H1 (cell line): Measurements from ENCODE around the gene AFG1L. TPM values are rescaled to one million over a fixed set of nuclear protein-coding genes. Genes with fewer than 3 reads are reported as not detected.
A peak's percentile ranks its signal among the peaks of the same experiment; 100 is the strongest.

Experiments used
- CTCF ChIA-PET: fragments of 300-600 bp; sonication (Branson Sonifier 250); formaldehyde crosslinking; loops from one replicate; lab custom pipeline; 2021; ENCODE audit not compliant: partially characterized antibody; lab: Charles Lee
- POLR2A ChIA-PET: fragments of 300-600 bp; sonication (Branson Sonifier 250); formaldehyde crosslinking; loops from one replicate; lab custom pipeline; 2021; ENCODE audit warnings: inconsistent platforms; ENCODE audit not compliant: partially characterized antibody; lab: Charles Lee
- DNase-seq, 2 experiments: peaks; one replicate each; pipeline versions ENCODE4 v3.0.0 to v3.0.0-alpha.2; 2010 to 2022; ENCODE audit warnings: low spot score in 2 of 2, low read depth in 1 of 2, mixed read lengths in 1 of 2
- FAIRE-seq: peaks from 2 replicates; lab custom pipeline; 2011; peaks lifted over from hg19 to GRCh38; lab: Jason Lieb, UNC
- H2AFZ ChIP-seq: 2 replicates; pipeline ENCODE4 v1.8.1; 2012; ENCODE audit warnings: low read length, inconsistent platforms
- H2AK5ac ChIP-seq: 2 replicates; pipeline ENCODE4 v1.6.1; 2013; ENCODE audit warnings: low read depth, low read length
- H2BK120ac ChIP-seq: replicated peaks from 2 replicates; pipeline ENCODE3; 2013; ENCODE audit warnings: low read depth, low read length, inconsistent platforms
- H2BK12ac ChIP-seq: 2 replicates; pipeline ENCODE4 v1.6.1; 2013; ENCODE audit warnings: low read depth, low read length
- H2BK15ac ChIP-seq: 2 replicates; pipeline ENCODE4 v1.6.1; 2013; ENCODE audit warnings: low read length
- H2BK20ac ChIP-seq: 2 replicates; pipeline ENCODE4 v1.6.1; 2013; ENCODE audit warnings: low read length
- H2BK5ac ChIP-seq: 2 replicates; pipeline ENCODE4 v1.6.1; 2013; ENCODE audit warnings: low read depth, low read length
- H3K14ac ChIP-seq: 2 replicates; pipeline ENCODE4 v1.6.1; 2013; ENCODE audit warnings: inconsistent platforms; ENCODE audit not compliant: insufficient read length
- H3K18ac ChIP-seq: 2 replicates; pipeline ENCODE4 v1.6.1; 2013; ENCODE audit warnings: low read length; ENCODE audit errors: extremely low read depth
- H3K23ac ChIP-seq: 2 replicates; pipeline ENCODE4 v1.6.1; 2013; ENCODE audit warnings: inconsistent platforms; ENCODE audit not compliant: insufficient read length
- H3K23me2 ChIP-seq: 2 replicates; pipeline ENCODE4 v1.6.1; 2013; ENCODE audit warnings: low read depth, low read length
- H3K27ac ChIP-seq: 2 replicates; pipeline ENCODE4 v1.6.1; 2011; ENCODE audit warnings: low read depth, low read length, inconsistent platforms
- H3K27me3 ChIP-seq, 4 experiments: replicated peaks in 1 of 4; 1 replicate in 1 of 4; 2 replicates in 3 of 4; pipeline versions ENCODE4 v1.6.1 to v1.8.1; 2011 to 2013; ENCODE audit warnings: low read length in 3 of 4, mild to moderate bottlenecking in 3 of 4, inconsistent platforms in 2 of 4, mixed read lengths in 2 of 4, moderate library complexity in 1 of 4; ENCODE audit not compliant: control insufficient read depth in 3 of 4, insufficient read depth in 3 of 4; ENCODE audit errors: extremely low read depth in 1 of 4
- H3K36me3 ChIP-seq, 4 experiments: 2 replicates each; pipeline versions ENCODE4 v1.6.1 to v1.8.1; 2011 to 2013; ENCODE audit warnings: mild to moderate bottlenecking in 4 of 4, low read length in 3 of 4, moderate library complexity in 2 of 4, control low read depth in 1 of 4, inconsistent platforms in 1 of 4; ENCODE audit not compliant: insufficient read depth in 4 of 4, control insufficient read depth in 2 of 4
- H3K4ac ChIP-seq: replicated peaks from 2 replicates; pipeline ENCODE3; 2013; ENCODE audit warnings: low read length, low read depth, mixed read lengths, inconsistent platforms; ENCODE audit not compliant: insufficient read length
- H3K4me1 ChIP-seq, 4 experiments: replicated peaks in 1 of 4; 1 replicate in 1 of 4; 2 replicates in 3 of 4; pipeline versions ENCODE4 v1.6.1 to v1.8.1; 2011 to 2013; ENCODE audit warnings: low read length in 3 of 4, inconsistent platforms in 2 of 4, mixed read lengths in 1 of 4; ENCODE audit not compliant: insufficient read depth in 4 of 4, control insufficient read depth in 3 of 4
- H3K4me2 ChIP-seq, 2 experiments: 2 replicates each; pipeline versions ENCODE4 v1.6.1 to v1.8.1; 2011 to 2013; ENCODE audit warnings: low read depth in 2 of 2, low read length in 2 of 2, control low read depth in 1 of 2, inconsistent platforms in 1 of 2, mild to moderate bottlenecking in 1 of 2; ENCODE audit not compliant: insufficient read depth in 1 of 2
- H3K4me3 ChIP-seq, 4 experiments: fragments of 200-600, 300-600 bp in 1 of 4; sonication (generic), shearing (Covaris generic), sonication (Bioruptor Twin) in 1 of 4; 2 replicates each; pipeline versions ENCODE4 v1.5.1 to v1.8.1; 2011 to 2016; ENCODE audit warnings: low read length in 4 of 4, low read depth in 3 of 4, control low read depth in 2 of 4, inconsistent platforms in 2 of 4, mild to moderate bottlenecking in 2 of 4, mixed read lengths in 1 of 4, moderate library complexity in 1 of 4; ENCODE audit not compliant: insufficient read depth in 2 of 4; ENCODE audit errors: extremely low read depth in 1 of 4
- H3K56ac ChIP-seq: replicated peaks from 2 replicates; pipeline ENCODE3; 2013; ENCODE audit warnings: low read depth, mild to moderate bottlenecking, mixed read lengths, low read length, inconsistent platforms; ENCODE audit not compliant: insufficient read length
- H3K79me1 ChIP-seq: 2 replicates; pipeline ENCODE4 v1.6.1; 2013; ENCODE audit warnings: low read depth, low read length, control low read depth
- H3K79me2 ChIP-seq, 2 experiments: 2 replicates each; pipeline versions ENCODE4 v1.6.1 to v1.8.1; 2012 to 2013; ENCODE audit warnings: low read length in 2 of 2, mild to moderate bottlenecking in 2 of 2, inconsistent platforms in 1 of 2; ENCODE audit not compliant: insufficient read depth in 2 of 2, control insufficient read depth in 1 of 2
- H3K9ac ChIP-seq, 4 experiments: replicated peaks in 1 of 4; 1 replicate in 1 of 4; 2 replicates in 3 of 4; pipeline versions ENCODE4 v1.6.1 to v1.8.1; 2011 to 2013; ENCODE audit warnings: low read depth in 3 of 4, low read length in 3 of 4, control low read depth in 2 of 4, mild to moderate bottlenecking in 2 of 4, moderate library complexity in 2 of 4, inconsistent platforms in 1 of 4; ENCODE audit errors: extremely low read depth in 1 of 4
- H3K9me3 ChIP-seq, 2 experiments: 2 replicates each; pipeline versions ENCODE4 v1.6.1 to v1.8.1; 2012 to 2013; ENCODE audit warnings: mild to moderate bottlenecking in 2 of 2, moderate library complexity in 2 of 2, control low read depth in 1 of 2, inconsistent platforms in 1 of 2, low read depth in 1 of 2, low read length in 1 of 2, mixed read lengths in 1 of 2; ENCODE audit not compliant: insufficient read depth in 2 of 2
- H4K20me1 ChIP-seq, 2 experiments: replicated peaks in 1 of 2; 2 replicates each; pipeline versions ENCODE3 to v1.8.1; 2011 to 2013; ENCODE audit warnings: inconsistent platforms in 2 of 2, low read length in 2 of 2, mild to moderate bottlenecking in 1 of 2; ENCODE audit not compliant: insufficient read depth in 2 of 2, control insufficient read depth in 1 of 2
- H4K5ac ChIP-seq: 2 replicates; pipeline ENCODE4 v1.6.1; 2013; ENCODE audit warnings: low read length, low read depth, mixed read lengths, inconsistent platforms; ENCODE audit not compliant: insufficient read length
- H4K8ac ChIP-seq: 2 replicates; pipeline ENCODE4 v1.8.0; 2013; ENCODE audit warnings: mild to moderate bottlenecking, moderate library complexity, low read length, inconsistent platforms; ENCODE audit not compliant: insufficient read depth; ENCODE audit errors: extremely low read depth
- H4K91ac ChIP-seq: replicated peaks from 2 replicates; pipeline ENCODE3; 2013; ENCODE audit warnings: low read length, mixed read lengths, inconsistent platforms; ENCODE audit not compliant: insufficient read length
- RAD21 ChIP-seq, 2 experiments: IDR thresholded peaks in 1 of 2; conservative IDR thresholded peaks in 1 of 2; 2 replicates each; pipeline ENCODE4 v1.6.1; 2011; ENCODE audit warnings: low read depth in 2 of 2, low read length in 2 of 2, improper control_type of control experiment in 1 of 2, inconsistent platforms in 1 of 2, mild to moderate bottlenecking in 1 of 2, moderate library complexity in 1 of 2
- RXRA ChIP-seq: IDR thresholded peaks from 2 replicates; pipeline ENCODE4 v1.6.1; 2011; ENCODE audit warnings: low read depth, mild to moderate bottlenecking, low read length, moderate library complexity; ENCODE audit not compliant: insufficient read depth
- TAF1 ChIP-seq: IDR thresholded peaks from 2 replicates; pipeline ENCODE4 v1.6.1; 2011; ENCODE audit warnings: mild to moderate bottlenecking, low read depth, low read length
- WGBS, 2 experiments: shearing (Covaris generic) in 1 of 2; methylation state at CpG; one replicate each; pipeline versions ENCODE4 v1.1.6 to v1.1.7; 2013 to 2015; ENCODE audit warnings: low lambda C conversion rate in 2 of 2, mixed read lengths in 2 of 2, inconsistent platforms in 1 of 2, low coverage in 1 of 2, missing lambda C conversion rate in 1 of 2; ENCODE audit not compliant: insufficient replicate concordance in 2 of 2, insufficient coverage in 1 of 2, insufficient read length in 1 of 2; ENCODE audit errors: extremely low coverage in 1 of 2, missing lambda C conversion rate in 1 of 2; 5-methylcytosine and 5-hydroxymethylcytosine counted together
- polyA plus RNA-seq, 7 experiments: library from polyadenylated mRNA; depleted of rRNA in 3 of 7; stranded (reverse) in 5 of 7; unstranded in 2 of 7; fragments of >200 nt in 5 of 7; fragments of 200-250 nt in 2 of 7; gene quantifications; 1 replicate in 5 of 7; 2 replicates in 1 of 7; 4 replicates in 1 of 7; pipeline versions ENCODE4 v1.2.1 to v1.2.3, GENCODE V29; 2011 to 2013; ENCODE audit warnings: missing spikeins in 2 of 7, mixed read lengths in 2 of 7
- total RNA-seq: library from RNA; stranded (reverse); fragmentation: NEBNext Ultra II Directional; extraction: Animal tissue kit (Norgen Biotek cat#: 25700); gene quantifications from 2 replicates; pipeline ENCODE4 v1.2.1, GENCODE V29; 2021
- TF ChIP-seq, protein P1 (sequence below), 3 experiments: IDR thresholded peaks; 1 replicate in 2 of 3; 2 replicates in 1 of 3; pipeline versions ENCODE4 v1.5.1 to v1.6.1; 2011; ENCODE audit warnings: low read length in 3 of 3, mild to moderate bottlenecking in 3 of 3, inconsistent platforms in 2 of 3, low read depth in 1 of 3, moderate library complexity in 1 of 3; ENCODE audit not compliant: insufficient read depth in 1 of 3; ENCODE audit errors: control extremely low read depth in 1 of 3

Gene AFG1L
- total and polyA plus RNA-seq, 2 of the 8 experiments (the other 6 are each of a cell fraction or from before 2014, with no cell fraction given): 0.98 to 5.7 TPM

DNA sequence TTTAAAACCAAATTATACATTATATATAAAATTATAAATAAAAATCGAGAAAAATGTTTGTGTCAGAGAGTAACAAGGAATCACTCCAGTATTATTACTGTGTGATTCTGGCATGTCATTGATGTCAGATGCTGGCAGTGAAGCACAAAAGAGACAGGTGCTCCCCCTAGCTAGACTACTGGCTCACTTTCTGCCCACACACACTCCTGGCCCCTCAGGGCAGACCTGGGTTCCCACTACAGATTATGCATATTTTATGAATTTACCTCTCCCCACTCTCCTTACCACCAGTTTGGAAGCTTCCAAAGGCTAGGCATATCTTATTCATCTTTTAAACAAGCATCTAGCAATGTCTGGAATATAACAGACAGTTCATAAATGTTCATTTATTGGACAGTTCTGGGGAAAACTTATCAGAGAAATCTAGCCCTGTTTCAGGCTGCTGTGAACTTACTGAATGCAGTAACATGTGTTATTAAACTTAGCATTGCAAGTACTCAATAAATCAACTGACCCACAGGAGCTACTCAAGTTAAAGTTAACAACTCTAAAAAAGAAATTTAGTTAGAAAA, 46.8 kb upstream of the AFG1L start:
- Histone ChIP-seq H2AFZ (no peak overlapping the region), H3K9me3 (no peaks in the 10 kb centered on the region), H3K18ac (no peak overlapping the region), H3K14ac (no peak overlapping the region), H2AK5ac (no peak overlapping the region), H3K23ac (no peak overlapping the region), H3K36me3 (no peaks in the 10 kb centered on the region), H3K9ac (no peak overlapping the region), H4K20me1 (no peaks in the 10 kb centered on the region), H2BK120ac (no peak overlapping the region), H4K8ac (no peak overlapping the region), H3K23me2 (no peaks in the 10 kb centered on the region), H3K56ac (no peak overlapping the region), H3K4me2 (no peak overlapping the region), H3K4me1 (no peaks in the 10 kb centered on the region), H3K4ac (no peak overlapping the region), H3K79me2 (peaks cover 0 to 18% of the 10 kb centered on the region in 2 experiments; a peak in 1 of 4 replicates), H3K4me3 (no peak overlapping the region), H3K27ac (no peak overlapping the region), H2BK5ac (no peak overlapping the region), H3K79me1 (no peaks in the 10 kb centered on the region; the same call in 1 of the 2 replicates), H2BK20ac (no peak overlapping the region), H2BK15ac (no peak overlapping the region), H4K5ac (no peak overlapping the region), H2BK12ac (no peak overlapping the region), H3K27me3 (no peaks in the 10 kb centered on the region), H4K91ac (no peak overlapping the region)
- DNase-seq (no peak), FAIRE-seq (no peak)
- TF ChIP-seq RXRA (no peak), RAD21 (IDR thresholded peaks at IDR 0.05 in 1 of 2, conservative IDR thresholded peaks at IDR 0.05 in 1 of 2; ENCODE audit: low read depth in 2 of 2, low read length in 2 of 2) (peak in 1 of 2 experiments; percentile 10; a peak in 1 of 4 replicates), TAF1 (no peak)
- TF ChIP-seq, protein P1, sequence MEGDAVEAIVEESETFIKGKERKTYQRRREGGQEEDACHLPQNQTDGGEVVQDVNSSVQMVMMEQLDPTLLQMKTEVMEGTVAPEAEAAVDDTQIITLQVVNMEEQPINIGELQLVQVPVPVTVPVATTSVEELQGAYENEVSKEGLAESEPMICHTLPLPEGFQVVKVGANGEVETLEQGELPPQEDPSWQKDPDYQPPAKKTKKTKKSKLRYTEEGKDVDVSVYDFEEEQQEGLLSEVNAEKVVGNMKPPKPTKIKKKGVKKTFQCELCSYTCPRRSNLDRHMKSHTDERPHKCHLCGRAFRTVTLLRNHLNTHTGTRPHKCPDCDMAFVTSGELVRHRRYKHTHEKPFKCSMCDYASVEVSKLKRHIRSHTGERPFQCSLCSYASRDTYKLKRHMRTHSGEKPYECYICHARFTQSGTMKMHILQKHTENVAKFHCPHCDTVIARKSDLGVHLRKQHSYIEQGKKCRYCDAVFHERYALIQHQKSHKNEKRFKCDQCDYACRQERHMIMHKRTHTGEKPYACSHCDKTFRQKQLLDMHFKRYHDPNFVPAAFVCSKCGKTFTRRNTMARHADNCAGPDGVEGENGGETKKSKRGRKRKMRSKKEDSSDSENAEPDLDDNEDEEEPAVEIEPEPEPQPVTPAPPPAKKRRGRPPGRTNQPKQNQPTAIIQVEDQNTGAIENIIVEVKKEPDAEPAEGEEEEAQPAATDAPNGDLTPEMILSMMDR (IDR thresholded peaks at IDR 0.05; ENCODE audit: control extremely low read depth in 1 of 3, insufficient read depth in 1 of 3, low read depth in 1 of 3, low read length in 3 of 3): peak in 2 of 3 experiments; percentile 9 to 13; a peak in 2 of 4 replicates
- ChIA-PET CTCF (interaction anchor here (0.6 to 2.2 kb wide), 15 partner anchors 11 to 260 kb away, joined by 3 to 9 read pairs (median 4); no protein-coding TSS in a partner anchor), POLR2A (interaction anchor here (1.1 kb wide), 1 partner anchor 13 kb away, joined by 8 read pairs; the partner anchor contains the start of gene SNX3)
- 90% methylated on average over 1 of the region's 1 CpG; no CpG with 5 or more reads in 1 of the 2 experiments for WGBS, 2 experiments
